Measurements from ENCODE around the gene ZBTB37. TPM values are rescaled to one million over a fixed set of nuclear protein-coding genes. Genes with fewer than 3 reads are reported as not detected.
A peak's percentile ranks its signal among the peaks of the same experiment; 100 is the strongest.

Gene ZBTB37
- total and polyA plus RNA-seq, 9 of the 15 experiments (the other 6 are each of a cell fraction or from before 2014, with no cell fraction given), result 1.3 to 13.9 (median 5.4) TPM

DNA sequence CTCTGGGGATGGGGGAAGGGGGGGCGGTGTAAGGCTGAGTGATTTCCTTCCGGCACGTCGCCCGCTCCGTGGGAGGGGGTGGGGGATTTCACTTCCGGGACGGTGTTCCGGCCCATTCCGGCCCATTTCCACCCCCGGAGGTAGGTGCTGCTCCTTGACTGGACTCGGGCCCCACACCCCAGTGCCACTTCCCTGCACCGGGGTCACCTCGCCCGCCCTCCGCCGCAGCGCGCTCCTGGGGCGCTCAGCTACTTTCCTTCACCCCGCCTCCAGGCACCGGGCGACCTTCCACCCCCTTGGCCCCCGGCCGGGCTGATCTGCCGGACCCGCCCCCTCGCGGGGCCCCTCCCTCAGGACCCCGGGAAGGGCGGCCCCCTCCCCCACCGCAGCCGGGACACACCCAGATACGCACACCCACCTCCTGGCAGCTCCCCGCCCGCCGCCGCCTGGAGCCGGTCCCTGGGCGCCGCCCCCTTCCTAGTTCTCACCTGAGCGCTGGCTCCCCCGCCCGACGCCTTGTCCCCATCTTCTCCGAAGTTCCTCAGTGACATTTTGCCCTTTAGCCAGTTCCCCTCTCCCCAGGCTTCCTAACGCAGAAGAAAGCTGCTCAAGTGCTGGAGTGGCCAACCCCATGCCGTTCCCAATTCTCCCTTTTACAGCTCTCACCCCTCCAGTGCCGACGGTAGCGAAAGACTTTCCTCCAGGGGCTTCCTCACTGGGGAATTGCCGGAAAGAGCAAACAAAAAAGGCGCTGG is at the start of gene ZBTB37 (continued):
- TF ChIP-seq, protein P1, sequence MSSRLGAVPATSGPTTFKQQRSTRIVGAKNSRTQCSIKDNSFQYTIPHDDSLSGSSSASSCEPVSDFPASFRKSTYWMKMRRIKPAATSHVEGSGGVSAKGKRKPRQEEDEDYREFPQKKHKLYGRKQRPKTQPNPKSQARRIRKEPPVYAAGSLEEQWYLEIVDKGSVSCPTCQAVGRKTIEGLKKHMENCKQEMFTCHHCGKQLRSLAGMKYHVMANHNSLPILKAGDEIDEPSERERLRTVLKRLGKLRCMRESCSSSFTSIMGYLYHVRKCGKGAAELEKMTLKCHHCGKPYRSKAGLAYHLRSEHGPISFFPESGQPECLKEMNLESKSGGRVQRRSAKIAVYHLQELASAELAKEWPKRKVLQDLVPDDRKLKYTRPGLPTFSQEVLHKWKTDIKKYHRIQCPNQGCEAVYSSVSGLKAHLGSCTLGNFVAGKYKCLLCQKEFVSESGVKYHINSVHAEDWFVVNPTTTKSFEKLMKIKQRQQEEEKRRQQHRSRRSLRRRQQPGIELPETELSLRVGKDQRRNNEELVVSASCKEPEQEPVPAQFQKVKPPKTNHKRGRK (tag; IDR thresholded peaks at IDR 0.05), result no peak
- TF ChIP-seq TAF1 (IDR thresholded peaks at IDR 0.05; ENCODE audit: control insufficient read depth, extremely low read depth, insufficient read depth, low read length, severe bottlenecking) (peak; percentile 31), FOXJ3 (CRISPR knock-in tag; IDR thresholded peaks at IDR 0.05) (no peak), SAFB (IDR thresholded peaks at IDR 0.05; ENCODE audit: borderline replicate concordance, low read depth, low read length) (no peak; the same call in 1 of the 2 replicates), ILK (tag; IDR thresholded peaks at IDR 0.05; ENCODE audit: borderline replicate concordance, low read depth) (no peak), POLR2AphosphoS2 (IDR thresholded peaks at IDR 0.05; ENCODE audit: low read length) (no peak), ATF1 (CRISPR knock-in tag; IDR thresholded peaks at IDR 0.05) (no peak), ATF1 (tag; IDR thresholded peaks at IDR 0.05) (no peak), TEAD1 (CRISPR knock-in tag; IDR thresholded peaks at IDR 0.05) (peak in 1 of 2 experiments; percentile 10; a peak in 1 of 4 replicates), TAF15 (IDR thresholded peaks at IDR 0.05; ENCODE audit: low read depth, low read length) (no peak), NCOA1 (IDR thresholded peaks at IDR 0.05; ENCODE audit: low read depth) (no peak; the same call in none of the 2 replicates), ZKSCAN8 (CRISPR knock-in tag; IDR thresholded peaks at IDR 0.05) (no peak), RBM39 (optimal IDR thresholded peaks at IDR 0.05; ENCODE audit: low read depth, low read length) (no peak), ZC3H4 (CRISPR knock-in tag; IDR thresholded peaks at IDR 0.05; ENCODE audit: borderline replicate concordance) (no peak), ZNF239 (CRISPR knock-in tag; IDR thresholded peaks at IDR 0.05) (no peak), MAFF (IDR thresholded peaks at IDR 0.05; ENCODE audit: low read length) (no peak), TOE1 (IDR thresholded peaks at IDR 0.05; ENCODE audit: borderline replicate concordance) (0 out of 2 replicates have a peak, but pooled peaks have one; percentile 71), TOE1 (CRISPR knock-in tag; IDR thresholded peaks at IDR 0.05; ENCODE audit: borderline replicate concordance, low read depth) (no peak), RFX5 (IDR thresholded peaks at IDR 0.05; ENCODE audit: low read depth, low read length) (no peak)
- TF ChIP-seq, protein P2, sequence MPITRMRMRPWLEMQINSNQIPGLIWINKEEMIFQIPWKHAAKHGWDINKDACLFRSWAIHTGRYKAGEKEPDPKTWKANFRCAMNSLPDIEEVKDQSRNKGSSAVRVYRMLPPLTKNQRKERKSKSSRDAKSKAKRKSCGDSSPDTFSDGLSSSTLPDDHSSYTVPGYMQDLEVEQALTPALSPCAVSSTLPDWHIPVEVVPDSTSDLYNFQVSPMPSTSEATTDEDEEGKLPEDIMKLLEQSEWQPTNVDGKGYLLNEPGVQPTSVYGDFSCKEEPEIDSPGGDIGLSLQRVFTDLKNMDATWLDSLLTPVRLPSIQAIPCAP (CRISPR knock-in tag; IDR thresholded peaks at IDR 0.05; ENCODE audit: borderline replicate concordance), result no peak
- TF ChIP-seq, protein P3, sequence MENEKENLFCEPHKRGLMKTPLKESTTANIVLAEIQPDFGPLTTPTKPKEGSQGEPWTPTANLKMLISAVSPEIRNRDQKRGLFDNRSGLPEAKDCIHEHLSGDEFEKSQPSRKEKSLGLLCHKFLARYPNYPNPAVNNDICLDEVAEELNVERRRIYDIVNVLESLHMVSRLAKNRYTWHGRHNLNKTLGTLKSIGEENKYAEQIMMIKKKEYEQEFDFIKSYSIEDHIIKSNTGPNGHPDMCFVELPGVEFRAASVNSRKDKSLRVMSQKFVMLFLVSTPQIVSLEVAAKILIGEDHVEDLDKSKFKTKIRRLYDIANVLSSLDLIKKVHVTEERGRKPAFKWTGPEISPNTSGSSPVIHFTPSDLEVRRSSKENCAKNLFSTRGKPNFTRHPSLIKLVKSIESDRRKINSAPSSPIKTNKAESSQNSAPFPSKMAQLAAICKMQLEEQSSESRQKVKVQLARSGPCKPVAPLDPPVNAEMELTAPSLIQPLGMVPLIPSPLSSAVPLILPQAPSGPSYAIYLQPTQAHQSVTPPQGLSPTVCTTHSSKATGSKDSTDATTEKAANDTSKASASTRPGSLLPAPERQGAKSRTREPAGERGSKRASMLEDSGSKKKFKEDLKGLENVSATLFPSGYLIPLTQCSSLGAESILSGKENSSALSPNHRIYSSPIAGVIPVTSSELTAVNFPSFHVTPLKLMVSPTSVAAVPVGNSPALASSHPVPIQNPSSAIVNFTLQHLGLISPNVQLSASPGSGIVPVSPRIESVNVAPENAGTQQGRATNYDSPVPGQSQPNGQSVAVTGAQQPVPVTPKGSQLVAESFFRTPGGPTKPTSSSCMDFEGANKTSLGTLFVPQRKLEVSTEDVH (IDR thresholded peaks at IDR 0.05; ENCODE audit: low read depth, partially characterized antibody), result peak; percentile 62

Measured in K562 (cell line).